DND-41 (cell line): ENCODE results near the gene C12orf57.

Source experiments
- CTCF ChIP-seq: IDR thresholded peaks from 2 replicates; pipeline ENCODE4 v1.5.1; 2012; ENCODE audit warnings: borderline replicate concordance, low read length, moderate library complexity, mild to moderate bottlenecking; ENCODE audit not compliant: poor library complexity, severe bottlenecking; ENCODE audit errors: extremely low read depth
- EZH2 ChIP-seq: IDR thresholded peaks from 3 replicates; pipeline ENCODE4 v1.6.1; 2012; ENCODE audit warnings: borderline replicate concordance, low read depth, mild to moderate bottlenecking, moderate library complexity, low read length, inconsistent platforms; ENCODE audit not compliant: severe bottlenecking

- no peak for TF ChIP-seq CTCF
- TF ChIP-seq EZH2, result no peak
Measured at GRCh38 chr12:6904280-6905276, 39.2 kb upstream of the C12orf57 start, which contains the start of gene LRRC23.
